Muscle layer of colon (tissue), 2 donors: ENCODE data around the gene RCOR1.
A peak's percentile ranks its signal among the peaks of the same experiment; 100 is the strongest.

Experiments used
- H3K27ac ChIP-seq: one replicate; pipeline ENCODE4 v1.7.0; 2013; ENCODE audit warnings: low read depth, mild to moderate bottlenecking, low read length, moderate library complexity
- H3K27me3 ChIP-seq, 2 donors: one replicate each; pipeline ENCODE4 v1.7.0; 2013; ENCODE audit warnings: low read length in 2 of 2, mild to moderate bottlenecking in 2 of 2; ENCODE audit not compliant: insufficient read depth in 2 of 2, control insufficient read depth in 1 of 2
- H3K36me3 ChIP-seq: one replicate; pipeline ENCODE4 v1.7.0; 2013; ENCODE audit warnings: mild to moderate bottlenecking, low read length; ENCODE audit not compliant: insufficient read depth
- H3K4me1 ChIP-seq: one replicate; pipeline ENCODE4 v1.7.0; 2013; ENCODE audit warnings: mild to moderate bottlenecking, low read length; ENCODE audit not compliant: insufficient read depth
- H3K4me3 ChIP-seq, 2 donors: one replicate each; pipeline ENCODE4 v1.7.0; 2013; ENCODE audit warnings: low read length in 2 of 2, low read depth in 1 of 2, mild to moderate bottlenecking in 1 of 2, moderate library complexity in 1 of 2
- H3K9ac ChIP-seq: one replicate; pipeline ENCODE4 v1.7.0; 2013; ENCODE audit warnings: low read length
- H3K9me3 ChIP-seq: one replicate; pipeline ENCODE4 v1.7.0; 2013; ENCODE audit warnings: mild to moderate bottlenecking, low read length
- donor health status: abdominal sarcoma.
- donor health status: Adenocarcinoma of cecum.

The RCOR1 gene

DNA sequence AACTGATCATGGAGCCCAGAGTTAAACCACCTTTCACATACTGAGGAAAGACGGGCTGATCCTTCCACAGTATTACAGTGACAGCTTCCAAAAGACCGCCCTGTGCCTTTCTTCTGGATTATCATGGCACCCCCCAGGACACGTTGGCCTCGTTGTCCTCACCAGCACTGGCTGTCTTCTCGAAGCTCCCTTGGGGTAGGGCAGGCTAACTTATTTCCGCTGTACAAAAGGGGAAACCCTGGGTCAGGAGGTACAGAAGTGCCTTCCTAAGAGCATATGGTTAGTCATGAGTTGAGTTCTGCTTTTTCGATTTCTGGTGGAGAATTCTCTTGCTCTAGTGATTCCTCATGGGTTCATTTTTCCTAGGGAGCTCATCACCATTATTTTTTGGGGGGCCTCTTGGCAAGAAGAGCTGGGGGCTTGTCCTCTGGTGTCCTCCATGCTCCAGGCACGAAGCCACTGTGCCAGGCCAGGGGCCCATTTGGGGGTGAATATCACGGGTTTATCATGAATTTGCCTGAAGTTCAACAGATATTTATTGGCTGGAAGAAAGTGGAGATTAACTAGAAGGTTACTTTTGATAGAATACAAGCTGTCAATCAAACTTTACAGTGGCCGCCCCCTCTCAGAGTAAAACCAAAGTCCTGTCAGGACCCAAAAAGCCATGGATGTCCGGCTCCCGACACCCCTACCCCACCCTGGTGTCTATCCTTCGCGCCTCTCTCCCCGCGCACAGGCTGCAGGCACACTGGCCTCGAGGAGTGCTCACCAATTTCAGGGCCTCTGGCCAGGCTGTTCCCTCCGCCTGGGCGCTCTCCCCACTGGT, 176.0 kb downstream of the RCOR1 start:
- H3K27me3 ChIP-seq, result peaks cover 0 to 4% of the 10 kb centered on the region in 2 donors
- H3K27ac ChIP-seq, result no peak overlapping the region
- no peaks in the 10 kb centered on the region for H3K4me1 ChIP-seq
- no peak overlapping the region for H3K9ac ChIP-seq
- no peaks in the 10 kb centered on the region for H3K36me3 ChIP-seq
- H3K4me3 ChIP-seq, result no peak overlapping the region
- H3K9me3 ChIP-seq, result no peaks in the 10 kb centered on the region

- no peak overlapping the region for H3K27ac ChIP-seq
- no peak overlapping the region for H3K9ac ChIP-seq
- no peaks in the 10 kb centered on the region for H3K4me1 ChIP-seq
- no peak overlapping the region for H3K4me3 ChIP-seq
- no peaks in the 10 kb centered on the region for H3K9me3 ChIP-seq
- no peaks in the 10 kb centered on the region for H3K36me3 ChIP-seq
- peaks cover 0 to 4% of the 10 kb centered on the region in 2 donors for H3K27me3 ChIP-seq
Observed at GRCh38 chr14:102769049-102769327, 176.5 kb downstream of the RCOR1 start.

- Histone ChIP-seq H3K9ac (no peak overlapping the region), H3K9me3 (no peaks in the 10 kb centered on the region), H3K27me3 (peaks cover 0 to 4% of the 10 kb centered on the region in 2 donors), H3K4me1 (peaks cover 6% of the 10 kb centered on the region), H3K27ac (no peak overlapping the region), H3K4me3 (no peak overlapping the region), H3K36me3 (no peaks in the 10 kb centered on the region)
Observed at GRCh38 chr14:102770147-102771123, 178.0 kb downstream of the RCOR1 start.

DNA sequence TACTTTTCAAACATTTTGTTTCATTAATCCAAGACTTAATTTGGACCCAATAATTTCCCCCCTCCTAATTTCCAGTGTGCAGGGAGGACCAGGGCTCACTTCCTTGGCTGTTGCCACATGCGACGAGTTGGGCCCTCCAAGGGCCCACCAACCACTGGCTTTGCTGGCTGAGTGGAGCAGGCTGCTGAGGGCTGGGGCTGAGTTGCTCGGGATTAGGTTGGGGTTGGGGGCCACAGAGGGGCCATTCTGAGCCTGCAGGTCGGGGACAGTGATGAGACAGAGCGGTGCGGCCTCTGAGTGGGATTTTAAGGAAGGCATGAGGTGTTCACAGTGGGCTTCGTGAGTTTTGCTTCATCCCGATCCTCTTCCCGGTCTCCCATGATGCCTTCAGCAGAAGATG, 178.7 kb downstream of the RCOR1 start:
- peaks cover 0 to 4% of the 10 kb centered on the region in 2 donors for H3K27me3 ChIP-seq
- H3K36me3 ChIP-seq, result no peaks in the 10 kb centered on the region
- no peak overlapping the region for H3K9ac ChIP-seq
- no peaks in the 10 kb centered on the region for H3K9me3 ChIP-seq
- no peak overlapping the region for H3K27ac ChIP-seq
- peaks cover 6% of the 10 kb centered on the region for H3K4me1 ChIP-seq
- H3K4me3 ChIP-seq, result no peak overlapping the region

DNA sequence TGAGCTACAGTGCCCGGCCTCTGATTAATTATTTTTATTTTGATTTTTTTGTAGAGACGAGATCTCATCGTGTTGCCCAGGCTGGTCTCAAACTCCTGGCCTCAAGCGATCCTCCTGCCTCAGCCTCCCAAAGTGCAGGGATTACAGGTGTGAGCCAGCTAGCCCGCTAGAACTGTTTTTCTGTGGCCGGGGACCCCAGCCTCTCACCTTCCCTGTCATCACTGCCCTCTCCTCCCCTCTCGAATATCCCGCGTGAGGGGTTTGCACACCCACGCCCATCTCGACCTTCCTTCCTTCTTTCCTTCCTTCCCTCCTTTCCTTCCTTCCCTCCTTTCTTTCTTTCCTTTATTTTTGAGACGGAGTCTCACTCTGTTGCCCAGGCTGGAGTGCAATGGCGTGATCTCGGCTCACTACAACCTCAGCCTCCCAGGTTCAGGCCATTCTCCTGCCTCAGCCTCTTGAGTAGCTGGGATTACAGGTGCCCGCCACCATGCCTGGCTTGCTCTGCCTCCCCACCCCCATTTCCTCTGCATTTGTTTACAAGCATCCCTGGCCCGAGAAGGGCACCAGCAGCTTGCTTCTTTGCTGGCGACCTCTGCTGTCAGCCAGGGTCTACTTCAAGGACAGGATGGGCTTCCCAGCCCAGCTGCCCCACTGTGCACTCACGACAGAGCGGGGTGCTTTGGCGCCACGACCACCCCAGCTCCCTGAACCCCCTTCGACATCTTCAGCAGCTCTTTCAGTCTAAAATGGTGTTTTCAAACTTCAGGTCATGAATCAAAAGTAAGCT, 180.5 kb downstream of the RCOR1 start:
- Histone ChIP-seq H3K27me3 (peaks cover 0 to 4% of the 10 kb centered on the region in 2 donors), H3K27ac (no peak overlapping the region), H3K9me3 (no peaks in the 10 kb centered on the region), H3K4me3 (no peak overlapping the region), H3K36me3 (no peaks in the 10 kb centered on the region), H3K4me1 (peaks cover 6% of the 10 kb centered on the region), H3K9ac (no peak overlapping the region)

DNA sequence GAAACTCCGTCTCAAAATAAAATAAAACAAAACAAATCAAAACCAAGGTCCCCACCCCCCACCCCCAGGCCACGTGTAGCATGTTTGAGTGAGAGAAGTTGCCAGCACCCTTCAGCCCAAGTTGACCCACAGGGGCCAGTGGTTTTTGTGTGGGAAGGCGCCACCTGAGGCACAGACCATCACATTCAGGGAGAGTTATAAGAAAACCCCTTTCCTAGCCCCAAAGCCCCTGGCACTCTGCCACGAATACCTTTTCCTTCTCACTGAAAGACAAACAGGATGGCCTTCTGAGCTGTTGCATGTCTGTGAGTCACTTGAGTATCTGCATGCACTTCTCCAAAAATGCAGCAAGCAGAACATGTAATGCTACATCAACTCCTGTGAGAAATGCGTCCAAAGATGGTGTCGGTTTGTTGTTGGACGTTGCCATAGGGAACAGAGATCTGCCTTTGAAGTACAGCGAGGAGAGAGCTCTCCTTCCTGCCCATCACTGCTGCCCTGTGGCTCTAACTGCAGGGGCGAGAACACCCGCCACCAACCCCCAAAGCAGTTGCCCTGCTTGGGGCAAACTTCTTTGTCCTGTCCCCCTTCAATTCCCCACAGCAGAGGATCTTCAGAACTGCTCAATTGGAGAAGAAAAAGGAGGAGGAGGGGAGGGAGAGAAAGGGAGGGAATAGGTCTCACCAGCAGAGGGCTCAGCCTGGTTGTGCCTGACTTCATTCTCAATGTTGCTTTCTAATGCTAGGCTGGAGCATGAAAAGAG, 182.1 kb downstream of the RCOR1 start:
- H3K9me3 ChIP-seq, result no peaks in the 10 kb centered on the region
- no peaks in the 10 kb centered on the region for H3K36me3 ChIP-seq
- no peak overlapping the region for H3K9ac ChIP-seq
- peak overlapping the region; percentile 8 for H3K27ac ChIP-seq
- H3K4me1 ChIP-seq, result peaks cover 13% of the 10 kb centered on the region
- no peak overlapping the region for H3K4me3 ChIP-seq
- peaks cover 0 to 4% of the 10 kb centered on the region in 2 donors for H3K27me3 ChIP-seq

GRCh38 chr14:102775855-102776760, 183.7 kb downstream of the RCOR1 start:
- no peaks in the 10 kb centered on the region for H3K9me3 ChIP-seq
- no peak overlapping the region for H3K9ac ChIP-seq
- no peaks in the 10 kb centered on the region for H3K36me3 ChIP-seq
- peak overlapping the region; percentile 14 for H3K27ac ChIP-seq
- no peak overlapping the region for H3K4me3 ChIP-seq
- peaks cover 13% of the 10 kb centered on the region for H3K4me1 ChIP-seq
- H3K27me3 ChIP-seq, result no peaks in the 10 kb centered on the region

GRCh38 chr14:102776761-102777710, 184.6 kb downstream of the RCOR1 start, which contains the start of gene TRAF3:
Gene TRAF3 (plus strand): TSS chr14:102777449. CDS start chr14:102870202, 92,753 bp downstream.
- peak within 1 kb of the TSS; percentile 58 to 73 for H3K4me3 ChIP-seq
- H3K9me3 ChIP-seq, result no peaks in the 10 kb centered on the region
- H3K9ac ChIP-seq, result peak within 1 kb of the TSS; percentile 35
- H3K27me3 ChIP-seq, result no peaks in the 10 kb centered on the region
- peak within 1 kb of the TSS; percentile 71 for H3K27ac ChIP-seq
- peaks cover 13% of the 10 kb centered on the region for H3K4me1 ChIP-seq
- no peaks in the 10 kb centered on the region for H3K36me3 ChIP-seq

DNA sequence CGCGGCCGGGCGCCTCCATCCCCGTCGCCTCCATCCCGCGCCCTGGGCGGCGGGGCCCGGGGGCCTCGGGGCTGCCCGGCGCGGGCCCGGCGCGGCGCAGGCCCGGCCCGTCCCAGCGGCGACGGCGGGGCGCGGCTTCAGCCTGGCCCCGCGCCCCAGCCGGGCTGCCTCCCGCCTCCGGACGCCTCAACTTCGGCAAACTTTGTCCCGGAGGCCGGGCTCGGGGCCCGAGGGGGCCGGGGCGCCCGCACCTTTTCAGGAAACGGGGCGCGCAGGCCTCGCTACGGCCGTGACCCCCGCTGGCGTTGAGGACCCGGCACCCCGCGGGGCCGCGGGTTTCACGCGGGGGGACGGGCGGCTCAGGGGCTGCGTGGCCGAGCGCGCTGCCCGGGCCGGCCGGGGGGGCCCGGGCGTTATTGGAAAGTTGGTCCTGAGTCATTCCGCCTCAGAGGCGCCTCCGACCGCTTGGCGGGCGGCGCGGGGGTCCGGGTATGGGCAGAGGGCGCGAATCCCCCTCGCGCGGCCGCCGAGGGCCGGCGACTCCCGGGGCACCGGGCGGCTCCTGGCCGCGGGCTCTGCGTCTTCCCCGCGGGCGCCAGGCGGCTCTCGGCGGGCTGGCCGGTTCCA, 185.4 kb downstream of the RCOR1 start:
- peak overlapping the region; percentile 71 for H3K27ac ChIP-seq
- H3K9me3 ChIP-seq, result no peaks in the 10 kb centered on the region

More for the DNA sequence above, 185.4 kb downstream of the RCOR1 start:
- H3K36me3 ChIP-seq, result no peaks in the 10 kb centered on the region
- no peaks in the 10 kb centered on the region for H3K27me3 ChIP-seq
- peaks cover 13% of the 10 kb centered on the region for H3K4me1 ChIP-seq
- peak overlapping the region; percentile 35 for H3K9ac ChIP-seq
- H3K4me3 ChIP-seq, result peak overlapping the region; percentile 58 to 73
